HG03521 (cell line): ENCODE data around the gene RREB1.
A peak's percentile ranks its signal among the peaks of the same experiment; 100 is the strongest.

Experiments used
- ATAC-seq: cut with Tn5 transposase; IDR thresholded peaks from one replicate; pipeline ENCODE4 v1.9.1; 2021; ENCODE audit warnings: mild to moderate bottlenecking, moderate library complexity; ENCODE audit not compliant: unreplicated experiment

The RREB1 gene

GRCh38 chr6:7215131-7215530 lies 107.4 kb downstream of the RREB1 start:
- ATAC-seq, result no peak

GRCh38 chr6:7215798-7216231 lies 108.1 kb downstream of the RREB1 start:
- no peak for ATAC-seq

- no peak for ATAC-seq
These were observed 109.3 kb downstream of the RREB1 start for GRCh38 chr6:7216941-7217621.

GRCh38 chr6:7218406-7218988 lies 110.7 kb downstream of the RREB1 start:
- ATAC-seq, result no peak

DNA sequence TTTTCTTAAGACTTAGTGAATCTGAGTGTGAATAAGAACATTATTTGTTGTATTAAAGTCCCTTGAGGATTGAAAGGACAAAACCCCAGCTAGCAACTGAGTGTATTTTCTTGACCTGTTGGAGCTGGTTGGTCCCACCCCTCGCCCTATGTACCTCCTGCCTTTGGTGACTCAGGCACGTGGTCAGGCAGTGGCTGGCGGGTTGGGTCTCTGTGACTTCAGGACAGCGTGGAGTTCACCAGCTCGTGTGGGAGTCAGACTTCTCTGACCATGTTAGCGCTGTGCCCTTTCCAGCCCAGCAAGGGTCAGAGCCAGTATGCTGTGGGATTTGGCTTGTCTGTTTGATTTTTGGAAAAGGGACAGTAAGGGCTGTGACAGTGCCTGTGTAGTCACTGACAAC lies 111.5 kb downstream of the RREB1 start:
- no peak for ATAC-seq

DNA sequence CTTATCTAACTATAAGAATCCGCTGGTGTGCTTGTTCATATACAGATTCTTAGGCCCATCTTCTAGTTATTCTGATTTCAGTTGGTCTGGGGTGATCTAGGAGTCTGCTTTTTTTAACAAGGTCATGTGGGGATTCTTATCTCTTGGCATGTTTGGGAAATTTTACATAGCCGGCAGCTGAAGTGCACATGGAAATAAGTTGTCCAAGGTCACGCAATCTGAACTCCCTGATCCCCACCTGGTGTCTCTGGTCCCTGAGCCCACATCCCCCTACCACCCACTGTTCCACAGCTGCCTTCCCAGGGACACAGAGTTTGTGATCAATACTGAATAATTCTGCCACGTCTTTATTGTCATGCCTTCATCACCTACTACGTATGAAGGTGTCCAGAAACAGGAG lies 114.4 kb downstream of the RREB1 start:
- ATAC-seq, result no peak

GRCh38 chr6:7224731-7225130 lies 117.0 kb downstream of the RREB1 start:
- no peak for ATAC-seq

DNA sequence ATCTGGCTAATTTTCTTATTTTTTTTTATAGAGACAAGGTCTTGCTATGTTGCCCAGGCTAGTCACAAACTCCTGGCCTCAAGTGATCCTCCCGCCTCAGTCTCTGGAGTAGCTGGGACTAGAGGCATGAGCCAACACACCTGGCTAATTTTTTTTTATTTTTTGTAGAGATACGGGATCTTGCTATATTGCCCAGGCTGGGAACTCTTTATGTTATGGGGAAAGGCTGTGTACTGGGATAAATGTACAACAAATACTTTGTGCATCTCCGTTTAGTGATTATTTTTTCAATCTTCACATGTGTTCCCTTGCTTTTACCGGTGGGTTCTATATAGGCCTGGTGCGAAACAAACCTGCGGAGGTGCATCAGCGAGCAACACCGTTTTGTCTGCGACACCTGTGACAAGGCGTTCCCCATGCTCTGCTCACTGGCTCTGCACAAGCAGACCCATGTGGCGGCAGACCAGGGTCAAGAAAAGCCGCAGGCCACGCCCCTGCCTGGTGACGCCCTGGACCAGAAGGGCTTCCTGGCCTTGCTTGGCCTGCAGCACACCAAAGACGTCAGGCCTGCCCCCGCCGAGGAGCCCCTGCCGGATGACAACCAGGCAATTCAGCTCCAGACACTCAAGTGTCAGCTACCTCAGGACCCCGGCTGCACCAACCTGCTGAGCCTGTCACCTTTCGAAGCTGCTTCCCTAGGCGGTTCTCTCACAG lies 121.1 kb downstream of the RREB1 start:
- ATAC-seq, result no peak

GRCh38 chr6:7229376-7230326 lies 121.9 kb downstream of the RREB1 start:
- no peak for ATAC-seq

- ATAC-seq, result no peak
These were observed 122.5 kb downstream of the RREB1 start for GRCh38 chr6:7230327-7230691.

GRCh38 chr6:7230956-7231713 lies 123.4 kb downstream of the RREB1 start:
- ATAC-seq, result no peak

DNA sequence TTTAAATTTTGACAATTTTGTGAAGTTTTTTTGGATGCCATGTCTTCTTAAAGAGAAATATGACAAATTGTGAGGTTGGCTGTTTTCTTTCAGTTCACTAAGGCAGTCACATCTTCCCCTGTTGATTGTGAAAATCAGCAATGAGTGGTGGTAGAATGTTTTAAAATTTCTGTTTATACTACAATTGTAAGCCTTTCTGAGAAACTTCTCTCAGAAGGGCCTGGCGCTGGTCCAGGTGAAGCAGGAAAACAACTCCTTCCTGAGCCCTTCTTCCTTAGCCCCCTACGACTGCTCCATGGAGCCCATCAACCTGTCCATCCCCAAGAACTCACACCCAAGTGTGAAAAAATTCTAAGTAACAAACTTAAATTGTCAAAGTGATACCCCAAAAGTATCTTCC lies 124.6 kb downstream of the RREB1 start:
- ATAC-seq, result no peak

- ATAC-seq, result no peak
These were observed 126.8 kb downstream of the RREB1 start for GRCh38 chr6:7234547-7234946.

- no peak for ATAC-seq
These were observed 128.0 kb downstream of the RREB1 start for GRCh38 chr6:7235712-7236305.

DNA sequence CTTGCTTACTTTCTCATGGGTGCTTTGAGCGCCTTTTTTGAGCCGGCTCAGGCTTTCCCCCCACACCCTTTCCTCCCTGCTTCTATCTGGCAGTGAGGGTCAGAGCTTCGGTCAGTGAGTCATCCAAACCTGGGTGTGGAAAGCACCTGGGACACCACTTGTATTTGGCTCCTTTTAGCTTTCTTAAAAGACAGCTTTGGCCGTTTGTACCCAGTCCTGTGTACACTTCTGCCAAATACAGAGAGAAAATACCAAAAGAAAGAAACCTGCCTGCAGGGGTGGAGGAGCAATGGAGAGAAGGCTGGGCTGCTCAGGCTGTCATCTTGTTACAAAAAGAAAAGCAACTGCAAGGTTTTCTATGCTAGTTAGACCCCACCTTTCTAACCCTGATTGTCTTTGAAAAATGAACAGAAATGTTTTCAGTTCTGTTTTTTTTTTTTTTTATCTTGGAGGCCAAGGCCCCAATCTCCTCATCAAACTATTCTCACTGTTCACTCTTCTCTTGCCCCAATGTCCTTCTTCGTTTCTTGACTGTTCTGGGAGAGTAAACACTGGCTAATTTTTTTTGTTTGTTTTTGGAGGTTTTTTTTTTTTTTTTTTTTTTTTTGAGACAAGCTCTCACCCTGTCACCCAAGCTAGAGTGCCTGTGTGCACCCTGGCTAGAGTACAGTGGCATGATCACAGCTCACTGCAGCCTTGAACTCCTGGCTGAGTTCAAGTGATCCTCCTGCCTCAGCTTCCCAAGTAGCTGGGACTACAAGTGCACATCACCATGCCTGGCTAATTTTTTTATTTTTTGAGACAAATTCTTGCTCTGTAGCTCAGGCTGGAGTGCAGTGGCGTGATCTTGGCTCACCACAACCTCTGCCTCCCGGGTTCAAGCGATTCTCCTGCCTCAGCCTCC lies 128.8 kb downstream of the RREB1 start:
- ATAC-seq, result peak; percentile 43

DNA sequence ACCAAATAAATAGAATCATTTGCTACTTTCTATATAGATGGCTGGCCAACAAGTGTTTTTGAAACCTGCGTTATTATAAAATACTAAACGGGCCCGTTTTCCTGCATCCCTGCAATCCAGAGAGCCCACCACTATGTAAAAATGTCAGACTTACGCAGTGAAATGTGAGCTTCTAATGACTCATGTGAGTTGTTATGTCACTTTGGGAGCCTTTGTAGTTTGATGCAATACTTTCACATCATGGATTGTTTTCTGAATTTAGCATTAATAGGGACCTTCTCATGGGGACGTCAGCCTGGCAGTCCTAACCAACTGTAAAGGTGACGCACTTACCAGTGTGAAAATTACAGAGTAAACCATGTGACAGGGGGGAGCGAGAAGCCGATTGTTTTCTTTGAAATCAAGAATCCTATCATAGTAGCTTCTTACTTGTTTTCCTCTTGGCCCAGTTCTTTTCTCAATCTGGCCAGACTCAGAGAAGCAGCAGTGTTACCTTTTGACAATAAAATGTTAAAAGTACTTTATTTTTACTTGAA lies 130.0 kb downstream of the RREB1 start:
- no peak for ATAC-seq

DNA sequence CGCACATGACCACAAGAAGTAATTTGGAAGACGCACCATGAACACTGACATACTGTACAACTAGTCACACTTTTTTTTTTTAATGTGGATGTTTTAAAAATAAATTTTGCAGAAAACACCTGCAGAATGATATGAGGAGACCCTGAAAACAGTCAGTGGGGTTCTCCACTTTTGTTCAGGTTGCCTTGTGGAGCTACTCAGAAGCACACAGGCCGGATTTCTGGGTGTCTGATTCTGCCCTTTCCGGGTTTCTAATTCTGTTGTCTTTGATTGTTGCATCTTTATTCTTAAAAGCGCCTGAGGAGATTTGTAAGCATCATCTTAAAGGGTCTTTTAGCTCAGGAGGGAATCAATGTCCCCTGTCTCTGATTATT lies 130.8 kb downstream of the RREB1 start:
- no peak for ATAC-seq

- peak; percentile 47 for ATAC-seq
These were observed 131.3 kb downstream of the RREB1 start for GRCh38 chr6:7238900-7239589.
